Measurements from ENCODE around the gene C3orf49.

C3orf49 gene

DNA sequence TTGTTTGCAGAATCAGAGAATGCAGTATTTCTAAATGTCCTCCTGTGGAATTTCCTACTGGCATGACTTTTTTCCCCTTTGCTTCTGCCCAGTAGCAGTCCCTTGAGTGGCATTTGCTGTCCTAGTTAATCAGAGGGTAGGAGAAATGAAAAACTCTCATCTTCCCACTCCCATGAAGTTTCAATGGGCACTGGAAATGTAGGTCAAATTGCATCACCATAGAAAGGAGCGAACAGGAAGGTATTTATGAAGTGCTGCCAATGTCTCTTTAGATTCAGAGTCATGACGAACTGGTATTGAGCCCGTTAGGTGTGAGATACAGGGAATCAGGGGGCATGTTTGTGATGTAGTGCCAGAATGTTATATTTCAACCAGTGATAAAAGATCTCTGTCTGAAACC lies 67.8 kb downstream of the C3orf49 start:
- no peak for DNase-seq (ENCODE audit: low read depth)

DNA sequence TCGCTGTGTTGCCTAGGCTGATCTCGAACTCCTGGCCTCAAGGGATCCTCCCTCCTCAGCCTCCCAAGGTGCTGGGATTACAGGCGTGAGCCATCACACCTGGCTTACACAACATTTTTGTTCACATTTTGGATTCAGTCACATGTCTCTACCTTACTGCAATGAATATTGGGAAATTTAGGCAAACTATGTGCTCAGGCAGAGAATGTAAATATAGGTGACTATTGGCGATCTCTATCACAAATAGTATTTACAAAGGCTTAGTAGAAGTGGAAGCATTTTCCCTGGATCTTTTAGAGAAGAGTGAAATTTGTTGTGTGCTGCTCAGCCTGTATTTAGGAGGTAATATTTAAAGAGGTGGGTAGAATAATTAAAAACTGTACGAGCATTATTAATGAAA lies 72.4 kb downstream of the C3orf49 start:
- no peak for DNase-seq (ENCODE audit: low read depth)

- no peak for DNase-seq (ENCODE audit: low read depth)
Observed at GRCh38 chr3:63892773-63893352, 73.8 kb downstream of the C3orf49 start.

GRCh38 chr3:63895422-63896189 lies 76.5 kb downstream of the C3orf49 start:
- DNase-seq (ENCODE audit: low read depth) = no peak

DNA sequence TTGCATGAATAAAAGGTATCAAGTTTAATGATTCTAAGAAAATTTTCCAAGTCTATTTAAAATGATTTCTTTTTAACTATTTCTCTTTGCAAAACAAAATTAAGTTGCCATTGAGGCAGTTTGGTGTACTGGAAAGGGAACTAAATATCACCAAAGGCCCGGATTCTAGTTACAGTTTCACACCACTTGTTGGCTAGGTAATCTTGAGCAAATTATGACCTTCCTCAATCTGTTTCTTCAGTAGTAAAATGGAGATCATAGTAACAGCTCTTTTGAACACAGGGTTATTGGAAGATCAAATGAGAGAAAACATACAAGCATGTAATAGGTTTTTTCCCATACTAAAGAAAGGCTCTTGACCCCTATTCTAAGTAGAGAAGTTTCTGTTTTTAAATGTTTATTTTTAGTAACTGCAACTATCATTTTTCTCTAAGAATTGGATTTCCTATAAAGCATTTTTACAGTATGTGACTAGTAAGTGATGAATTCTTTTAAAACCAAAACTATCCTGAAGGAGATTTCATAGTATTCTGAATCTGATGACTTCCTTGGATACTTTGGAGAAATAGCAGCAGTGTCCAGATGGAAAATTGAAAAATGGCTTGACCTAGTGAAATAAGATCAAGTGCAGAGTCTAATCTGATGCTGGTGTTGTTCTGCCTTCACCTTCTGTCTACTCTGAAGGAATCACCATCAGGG lies 77.4 kb downstream of the C3orf49 start:
- no peak for DNase-seq (ENCODE audit: low read depth)

Data from stimulated activated CD8-positive, alpha-beta memory T cell treated with anti-CD3 and anti-CD28 coated beads, Interleukin-12 subunit alpha, Interleukin-12 subunit beta, amount 100 ng/mL, for 4 hours (primary cell).